Neural cell (in vitro differentiated cells): Measurements from ENCODE around the gene MBNL2. TPM values are rescaled to one million over a fixed set of nuclear protein-coding genes. Genes with fewer than 3 reads are reported as not detected.

ENCODE experiments used
- H2AFZ ChIP-seq: fragments of 200-600, 300-800 bp; sonication (generic), shearing (Covaris generic); 2 replicates; pipeline ENCODE4 v1.6.0; 2014; ENCODE audit warnings: low read depth, mild to moderate bottlenecking, antibody characterized with exemption, low read length, moderate library complexity
- H3F3A ChIP-seq: fragments of 200-600 bp; shearing (Covaris generic); 2 replicates; pipeline ENCODE4 v1.6.1; 2016; ENCODE audit warnings: mild to moderate bottlenecking, moderate library complexity, mixed read lengths, antibody characterized with exemption, low read length; ENCODE audit not compliant: insufficient read depth, poor library complexity, severe bottlenecking
- H3K27ac ChIP-seq: fragments of 200-600, 300-800 bp; sonication (generic), shearing (Covaris generic); 2 replicates; pipeline ENCODE4 v1.5.1; 2014; ENCODE audit warnings: mild to moderate bottlenecking, low read length, moderate library complexity
- H3K27me3 ChIP-seq: fragments of 300-800, 200-600 bp; sonication (generic), shearing (Covaris generic); 2 replicates; pipeline ENCODE4 v1.6.0; 2014; ENCODE audit warnings: mild to moderate bottlenecking, low read depth, low read length, moderate library complexity; ENCODE audit not compliant: insufficient read depth
- H3K36me3 ChIP-seq: fragments of 300-800, 200-600 bp; sonication (generic), shearing (Covaris generic); 2 replicates; pipeline ENCODE4 v1.5.1; 2014; ENCODE audit warnings: mild to moderate bottlenecking, antibody characterized with exemption, low read length, moderate library complexity; ENCODE audit not compliant: insufficient read depth
- H3K4me2 ChIP-seq: fragments of 300-800, 200-600 bp; sonication (generic), shearing (Covaris generic); 2 replicates; pipeline ENCODE4 v1.6.0; 2014; ENCODE audit warnings: mild to moderate bottlenecking, low read length
- H3K4me3 ChIP-seq: fragments of 300-800, 200-600 bp; sonication (generic), shearing (Covaris generic); 2 replicates; pipeline ENCODE4 v1.5.1; 2014; ENCODE audit warnings: mild to moderate bottlenecking, low read length, moderate library complexity
- H3K79me2 ChIP-seq: fragments of 200-600 bp; shearing (Covaris generic); replicated peaks from 2 replicates; pipeline ENCODE4 v1.6.0; 2014; ENCODE audit warnings: mild to moderate bottlenecking, low read length, moderate library complexity; ENCODE audit not compliant: insufficient read depth
- H3K9ac ChIP-seq: fragments of 300-800, 200-600 bp; sonication (generic), shearing (Covaris generic); 2 replicates; pipeline ENCODE4 v1.6.1; 2016; ENCODE audit warnings: mild to moderate bottlenecking, low read length, mixed read lengths
- H3K9me2 ChIP-seq: fragments of 200-600 bp; shearing (Covaris generic); 2 replicates; pipeline ENCODE4 v1.6.1; 2016; ENCODE audit warnings: mild to moderate bottlenecking, low read length, mixed read lengths; ENCODE audit not compliant: insufficient read depth
- H3K9me3 ChIP-seq: fragments of 200-600, 300-800 bp; sonication (generic), shearing (Covaris generic); 2 replicates; pipeline ENCODE4 v1.6.1; 2016; ENCODE audit warnings: mild to moderate bottlenecking, mixed run types, low read length, moderate library complexity, mixed read lengths
- H4K20me1 ChIP-seq: fragments of 200-600 bp; shearing (Covaris generic); 2 replicates; pipeline ENCODE4 v1.6.1; 2016; ENCODE audit warnings: mild to moderate bottlenecking, mixed run types; ENCODE audit not compliant: insufficient read depth
- CTCF ChIP-seq: fragments of 450-650 bp; IDR thresholded peaks from 2 replicates; pipeline ENCODE4 v1.5.1; 2014; ENCODE audit warnings: antibody characterized with exemption, mild to moderate bottlenecking, moderate library complexity; ENCODE audit not compliant: poor library complexity, severe bottlenecking
- EP300 ChIP-seq: fragments of 450-650 bp; conservative IDR thresholded peaks from 2 replicates; pipeline ENCODE4 v1.6.1; 2014; ENCODE audit warnings: antibody characterized with exemption, mild to moderate bottlenecking, moderate library complexity; ENCODE audit not compliant: poor library complexity, severe bottlenecking
- EZH2 ChIP-seq: fragments of 200-600, 300-800 bp; shearing (Covaris generic), sonication (generic); IDR thresholded peaks from 2 replicates; pipeline ENCODE4 v1.6.1; 2014; ENCODE audit warnings: antibody characterized with exemption, low read length, borderline replicate concordance, mild to moderate bottlenecking; ENCODE audit not compliant: insufficient read depth, poor library complexity, severe bottlenecking
- MXI1 ChIP-seq: fragments of 450-650 bp; conservative IDR thresholded peaks from 2 replicates; pipeline ENCODE4 v1.6.1; 2014; ENCODE audit warnings: antibody characterized with exemption, mild to moderate bottlenecking; ENCODE audit not compliant: poor library complexity, severe bottlenecking
- POLR2AphosphoS5 ChIP-seq: IDR thresholded peaks from 2 replicates; pipeline ENCODE4 v1.6.1; 2012
- RAD21 ChIP-seq: fragments of 450-650 bp; conservative IDR thresholded peaks from 2 replicates; pipeline ENCODE4 v1.6.1; 2014; ENCODE audit warnings: antibody characterized with exemption, mild to moderate bottlenecking, moderate library complexity
- REST ChIP-seq: IDR thresholded peaks from 2 replicates; pipeline ENCODE4 v1.6.1; 2012; ENCODE audit warnings: borderline replicate concordance
- SMC3 ChIP-seq: fragments of 450-650 bp; conservative IDR thresholded peaks from 2 replicates; pipeline ENCODE4 v1.6.1; 2014; ENCODE audit warnings: antibody characterized with exemption, mild to moderate bottlenecking, moderate library complexity; ENCODE audit not compliant: poor library complexity
- TAF1 ChIP-seq: IDR thresholded peaks from 2 replicates; pipeline ENCODE4 v1.6.1; 2012; ENCODE audit warnings: low read depth
- polyA plus RNA-seq: library from polyadenylated mRNA; depleted of rRNA; stranded (reverse); fragments of >200 nt; gene quantifications from 2 replicates; pipeline ENCODE4 v1.2.3, GENCODE V29; 2014

Gene MBNL2
- polyA plus RNA-seq, 1 donor from 2014 or later: 4.3 TPM

GRCh38 chr13:97328222-97328790, 106.2 kb downstream of the MBNL2 start:
- TF ChIP-seq POLR2AphosphoS5 (no peak), EZH2 (no peak), SMC3 (no peak), REST (no peak), CTCF (no peak), EP300 (no peak), TAF1 (no peak), RAD21 (no peak), MXI1 (no peak)
- Histone ChIP-seq H3K4me2 (no peak overlapping the region), H3K36me3 (no peaks in the 10 kb centered on the region), H3K79me2 (no peaks in the 10 kb centered on the region), H3K9me2 (no peaks in the 10 kb centered on the region), H2AFZ (no peak overlapping the region), H3K27me3 (no peaks in the 10 kb centered on the region), H3K9me3 (no peaks in the 10 kb centered on the region), H3K27ac (no peak overlapping the region), H4K20me1 (no peaks in the 10 kb centered on the region), H3K9ac (no peak overlapping the region), H3K4me3 (no peak overlapping the region), H3F3A (no peaks in the 10 kb centered on the region)

- H3F3A ChIP-seq: no peaks in the 10 kb centered on the region
- H3K9me3 ChIP-seq: no peaks in the 10 kb centered on the region
- H3K9me2 ChIP-seq: no peaks in the 10 kb centered on the region
- H3K4me3 ChIP-seq: no peak overlapping the region
- no peaks in the 10 kb centered on the region for H4K20me1 ChIP-seq
- no peak overlapping the region for H3K9ac ChIP-seq
- no peak for TF ChIP-seq REST
- TF ChIP-seq TAF1: no peak
- TF ChIP-seq RAD21: no peak
- TF ChIP-seq POLR2AphosphoS5: no peak
- no peak for TF ChIP-seq MXI1
- TF ChIP-seq EP300: no peak
- no peak overlapping the region for H3K4me2 ChIP-seq
- no peaks in the 10 kb centered on the region for H3K79me2 ChIP-seq
- no peaks in the 10 kb centered on the region for H3K27me3 ChIP-seq
- H3K36me3 ChIP-seq: no peaks in the 10 kb centered on the region
- H3K27ac ChIP-seq: no peak overlapping the region
- no peak overlapping the region for H2AFZ ChIP-seq
Measured at GRCh38 chr13:97329331-97329730, 107.2 kb downstream of the MBNL2 start.
